Gastrocnemius medialis (tissue), 4 donors: Measurements from ENCODE around the gene FAAH. TPM values are rescaled to one million over a fixed set of nuclear protein-coding genes. Genes with fewer than 3 reads are reported as not detected.

Experiments used
- ATAC-seq, 2 donors: fragments of 150-250 bp; one replicate each; pipeline ENCODE4 v1.9.1; 2016
- DNase-seq, 2 donors: peaks; one replicate each; pipeline ENCODE4 v3.0.0-alpha.2; 2019
- H3K27ac ChIP-seq, 4 donors: fragments of 200-600 bp; sonication (generic); 1 replicate in 1 of 4; 2 replicates in 3 of 4; pipeline ENCODE4 v1.5.1; 2016 to 2018; ENCODE audit warnings: mild to moderate bottlenecking in 2 of 4, moderate library complexity in 1 of 4
- H3K27me3 ChIP-seq, 3 donors: fragments of 200-600 bp; sonication (generic) in 2 of 3; 1 replicate in 1 of 3; 2 replicates in 2 of 3; pipeline versions ENCODE4 v1.5.1 to v1.6.0; 2016 to 2019; ENCODE audit warnings: mild to moderate bottlenecking in 1 of 3, moderate library complexity in 1 of 3
- H3K36me3 ChIP-seq, 2 donors: fragments of 200-600 bp; sonication (generic) in 1 of 2; one replicate each; pipeline ENCODE4 v1.5.1; 2017 to 2018
- H3K4me1 ChIP-seq, 2 donors: fragments of 200-600 bp; sonication (generic) in 1 of 2; one replicate each; pipeline ENCODE4 v1.5.1; 2016 to 2017; ENCODE audit warnings: mild to moderate bottlenecking in 2 of 2
- H3K4me3 ChIP-seq, 4 donors: fragments of 200-600 bp; sonication (generic) in 3 of 4; 1 replicate in 1 of 4; 2 replicates in 3 of 4; pipeline ENCODE4 v1.5.1; 2016 to 2019; ENCODE audit warnings: mild to moderate bottlenecking in 2 of 4
- H3K9me3 ChIP-seq, 3 donors: fragments of 200-600 bp; sonication (generic) in 2 of 3; 1 replicate in 1 of 3; 2 replicates in 2 of 3; pipeline ENCODE4 v1.5.1; 2016 to 2019
- POLR2A ChIP-seq, 2 donors: fragments of 450-650 bp; IDR thresholded peaks; one replicate each; pipeline ENCODE4 v1.6.1; 2017; ENCODE audit warnings: antibody characterized with exemption in 2 of 2, mild to moderate bottlenecking in 2 of 2, moderate library complexity in 2 of 2
- in situ Hi-C, 4 donors: fragments of 200-750 bp; cut with MboI; loops; one replicate each; pipeline versions ENCODE4 v1.15.0 to v1.8.0; 2017; ENCODE audit warnings: low sequenced_read_pairs in 4 of 4
- intact Hi-C: fragments of 100-400 bp; cut with DNase I; formaldehyde crosslinking; loops from one replicate; pipeline ENCODE4 v1.15.1; 2023; ENCODE audit warnings: low total_unique reads
- total RNA-seq, 4 donors: library from RNA; depleted of rRNA; stranded (reverse); fragments of >200 nt; gene quantifications; one replicate each; pipeline versions ENCODE4 v1.1.0 to v1.2.3, GENCODE V29; 2016
- TF ChIP-seq, protein P1 (sequence below), 5 experiments: fragments of 450-650 bp in 3 of 5; fragments of 200-600 bp in 2 of 5; sonication (generic) in 2 of 5; IDR thresholded peaks in 4 of 5; conservative IDR thresholded peaks in 1 of 5; 1 replicate in 4 of 5; 2 replicates in 1 of 5; pipeline ENCODE4 v1.5.1; 2016 to 2019; ENCODE audit warnings: antibody characterized with exemption in 5 of 5, mild to moderate bottlenecking in 3 of 5, moderate library complexity in 3 of 5

The FAAH gene
- total RNA-seq, 4 donors from 2014 or later: 5.2 to 15.6 (median 7.3) TPM

DNA sequence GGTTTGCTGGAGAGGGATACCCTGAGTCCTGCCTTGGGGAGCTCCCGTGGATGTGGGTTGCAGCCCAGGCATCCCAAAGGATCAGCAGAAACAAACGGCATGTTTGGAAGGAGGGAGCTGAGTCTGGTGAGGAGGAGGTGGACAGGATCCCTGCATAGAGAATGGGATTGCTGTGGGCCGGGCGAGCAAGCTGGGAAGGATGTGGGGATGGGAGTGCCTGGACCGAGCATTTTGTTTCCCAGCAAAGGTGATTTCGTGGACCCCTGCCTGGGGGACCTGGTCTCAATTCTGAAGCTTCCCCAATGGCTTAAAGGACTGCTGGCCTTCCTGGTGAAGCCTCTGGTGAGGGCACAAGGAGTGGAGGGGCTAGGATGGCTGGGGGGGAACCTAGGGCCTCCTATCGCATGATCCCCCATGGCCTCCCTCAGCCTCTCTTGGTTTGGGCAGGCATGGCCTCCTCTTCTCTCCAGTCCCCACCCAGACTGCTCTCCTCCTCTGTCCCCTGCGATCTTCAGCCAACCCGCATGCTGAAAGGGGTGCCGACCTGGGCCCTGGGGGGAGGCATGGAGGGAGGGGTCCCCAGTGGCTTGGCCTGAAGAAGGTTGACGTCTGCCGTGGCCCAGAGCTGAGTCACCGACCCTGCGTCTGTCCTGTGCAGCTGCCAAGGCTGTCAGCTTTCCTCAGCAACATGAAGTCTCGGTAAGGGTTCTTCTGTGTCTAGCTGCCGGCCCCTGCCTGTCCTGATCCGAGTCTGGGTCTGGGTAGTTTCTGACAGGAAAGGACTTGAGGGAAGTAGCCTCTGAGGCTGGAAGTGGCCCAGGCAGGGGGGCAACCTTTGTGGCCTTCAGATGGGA, 16.3 kb downstream of the FAAH start:
- in situ Hi-C loops (loop anchor here in 1 of 4 donors (25.0 kb wide), 1 partner anchor 327 kb away; no protein-coding TSS in a partner anchor), intact Hi-C loops (no loop called here)
- DNase-seq (no peak), ATAC-seq (no peak)
- no peaks in the 10 kb centered on the region for H3K9me3 ChIP-seq
- H3K4me1 ChIP-seq: peaks cover 3 to 10% of the 10 kb centered on the region in 2 donors
- H3K27ac ChIP-seq: no peak overlapping the region
- no peak overlapping the region for H3K4me3 ChIP-seq
- H3K27me3 ChIP-seq: no peaks in the 10 kb centered on the region
- H3K36me3 ChIP-seq: no peaks in the 10 kb centered on the region
- TF ChIP-seq POLR2A (IDR thresholded peaks at IDR 0.05): no peak
- TF ChIP-seq, protein P1, sequence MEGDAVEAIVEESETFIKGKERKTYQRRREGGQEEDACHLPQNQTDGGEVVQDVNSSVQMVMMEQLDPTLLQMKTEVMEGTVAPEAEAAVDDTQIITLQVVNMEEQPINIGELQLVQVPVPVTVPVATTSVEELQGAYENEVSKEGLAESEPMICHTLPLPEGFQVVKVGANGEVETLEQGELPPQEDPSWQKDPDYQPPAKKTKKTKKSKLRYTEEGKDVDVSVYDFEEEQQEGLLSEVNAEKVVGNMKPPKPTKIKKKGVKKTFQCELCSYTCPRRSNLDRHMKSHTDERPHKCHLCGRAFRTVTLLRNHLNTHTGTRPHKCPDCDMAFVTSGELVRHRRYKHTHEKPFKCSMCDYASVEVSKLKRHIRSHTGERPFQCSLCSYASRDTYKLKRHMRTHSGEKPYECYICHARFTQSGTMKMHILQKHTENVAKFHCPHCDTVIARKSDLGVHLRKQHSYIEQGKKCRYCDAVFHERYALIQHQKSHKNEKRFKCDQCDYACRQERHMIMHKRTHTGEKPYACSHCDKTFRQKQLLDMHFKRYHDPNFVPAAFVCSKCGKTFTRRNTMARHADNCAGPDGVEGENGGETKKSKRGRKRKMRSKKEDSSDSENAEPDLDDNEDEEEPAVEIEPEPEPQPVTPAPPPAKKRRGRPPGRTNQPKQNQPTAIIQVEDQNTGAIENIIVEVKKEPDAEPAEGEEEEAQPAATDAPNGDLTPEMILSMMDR (IDR thresholded peaks at IDR 0.05 in 4 of 5, conservative IDR thresholded peaks at IDR 0.05 in 1 of 5): no peak

DNA sequence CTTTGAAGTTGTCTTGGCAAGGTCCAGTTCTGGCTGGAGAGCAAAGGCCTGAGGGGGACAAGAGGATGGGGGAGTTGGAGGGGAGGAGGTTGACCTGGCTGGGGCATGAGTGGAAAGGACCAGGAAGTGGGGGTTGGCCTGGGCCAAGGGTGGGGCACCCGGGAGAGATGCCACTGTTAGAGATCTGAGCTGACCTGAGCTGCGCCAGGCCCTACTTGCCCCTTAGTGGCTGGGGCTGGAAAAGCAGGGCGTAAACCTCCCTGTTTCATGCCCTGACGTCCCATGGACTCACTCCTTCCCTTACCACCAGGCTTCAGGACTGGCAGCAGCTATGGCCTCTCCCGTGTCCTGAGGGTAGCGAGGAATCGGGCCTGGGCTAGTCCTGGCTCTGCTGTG, 16.9 kb downstream of the FAAH start:
- ATAC-seq: no peak
- DNase-seq: no peak
- Histone ChIP-seq H3K9me3 (no peaks in the 10 kb centered on the region), H3K27ac (no peak overlapping the region), H3K4me3 (no peak overlapping the region), H3K27me3 (no peaks in the 10 kb centered on the region), H3K4me1 (peaks cover 3 to 9% of the 10 kb centered on the region in 2 donors), H3K36me3 (no peaks in the 10 kb centered on the region)
- intact Hi-C loops: no loop called here
- no peak for TF ChIP-seq POLR2A (IDR thresholded peaks at IDR 0.05)
- TF ChIP-seq, protein P1 (IDR thresholded peaks at IDR 0.05 in 4 of 5, conservative IDR thresholded peaks at IDR 0.05 in 1 of 5): no peak
- in situ Hi-C loops: loop anchor here in 1 of 4 donors (25.0 kb wide), 1 partner anchor 326 kb away; no protein-coding TSS in a partner anchor

DNA sequence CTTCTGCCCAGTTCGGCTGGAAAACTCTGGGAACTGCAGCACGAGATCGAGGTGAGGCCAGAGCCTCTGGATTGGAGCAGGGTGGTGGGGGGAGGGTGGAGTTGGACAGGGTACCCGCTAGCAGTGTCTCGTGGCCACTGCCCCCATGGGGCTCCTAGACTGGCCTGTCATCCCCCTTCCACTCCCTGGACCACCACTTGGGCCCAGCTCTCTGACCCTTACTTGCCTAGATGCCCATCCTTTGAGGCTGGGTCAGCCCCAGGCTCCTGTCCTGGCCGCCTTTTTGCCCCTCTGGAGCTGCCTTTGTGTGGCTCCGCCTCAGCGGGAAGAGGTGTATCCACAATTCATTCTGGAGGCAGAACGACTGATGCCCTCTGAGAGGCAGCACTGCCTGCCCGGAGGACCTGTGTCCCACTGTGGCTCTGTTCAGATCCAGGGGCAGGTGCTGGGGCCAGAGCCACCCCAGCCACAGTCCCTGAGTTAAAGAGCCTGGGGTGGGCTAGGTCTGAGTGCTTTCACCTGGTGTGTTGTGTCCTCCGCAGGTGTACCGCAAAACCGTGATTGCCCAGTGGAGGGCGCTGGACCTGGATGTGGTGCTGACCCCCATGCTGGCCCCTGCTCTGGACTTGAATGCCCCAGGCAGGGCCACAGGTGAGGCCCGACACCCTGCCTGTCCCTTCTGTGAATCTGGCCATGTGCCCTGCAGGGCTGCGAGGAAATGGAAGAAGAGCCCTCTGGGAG, 17.7 kb downstream of the FAAH start:
- DNase-seq (no peak), ATAC-seq (no peak)
- H3K27ac ChIP-seq: no peak overlapping the region
- peaks cover 2% of the 10 kb centered on the region in 2 donors for H3K4me1 ChIP-seq
- no peak overlapping the region for H3K4me3 ChIP-seq
- H3K9me3 ChIP-seq: no peaks in the 10 kb centered on the region
- in situ Hi-C loops (loop anchor here in 1 of 4 donors (25.0 kb wide), 1 partner anchor 326 kb away; no protein-coding TSS in a partner anchor), intact Hi-C loops (no loop called here)
- H3K36me3 ChIP-seq: no peaks in the 10 kb centered on the region
- TF ChIP-seq POLR2A (IDR thresholded peaks at IDR 0.05): no peak
- TF ChIP-seq, protein P1 (IDR thresholded peaks at IDR 0.05 in 4 of 5, conservative IDR thresholded peaks at IDR 0.05 in 1 of 5): peak in 2 of 5 experiments; percentile 25 to 32
- no peaks in the 10 kb centered on the region for H3K27me3 ChIP-seq

DNA sequence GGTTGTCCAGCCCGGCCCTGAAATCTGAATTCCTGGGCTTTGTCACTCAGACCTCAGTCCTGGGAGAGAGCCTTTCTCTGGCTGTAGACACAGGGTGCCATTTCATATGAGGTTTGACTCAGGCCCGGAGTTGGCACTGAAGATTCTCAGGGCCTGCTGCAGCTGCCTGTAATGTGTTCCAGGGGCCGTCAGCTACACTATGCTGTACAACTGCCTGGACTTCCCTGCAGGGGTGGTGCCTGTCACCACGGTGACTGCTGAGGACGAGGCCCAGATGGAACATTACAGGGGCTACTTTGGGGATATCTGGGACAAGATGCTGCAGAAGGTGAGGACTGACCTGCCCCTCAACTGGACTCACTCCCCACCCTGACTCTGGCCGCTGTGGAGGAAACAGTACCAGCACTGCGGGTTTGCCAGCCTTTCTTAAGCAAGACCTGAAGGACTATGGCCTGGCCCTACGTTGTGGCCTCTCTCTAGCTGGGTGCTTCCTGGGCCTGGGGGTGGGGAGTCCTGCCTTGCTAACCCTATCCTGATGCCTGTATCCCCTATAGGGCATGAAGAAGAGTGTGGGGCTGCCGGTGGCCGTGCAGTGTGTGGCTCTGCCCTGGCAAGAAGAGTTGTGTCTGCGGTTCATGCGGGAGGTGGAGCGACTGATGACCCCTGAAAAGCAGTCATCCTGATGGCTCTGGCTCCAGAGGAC, 18.9 kb downstream of the FAAH start:
- no peak for DNase-seq
- Histone ChIP-seq H3K4me1 (no peaks in the 10 kb centered on the region), H3K27ac (no peak overlapping the region), H3K9me3 (no peaks in the 10 kb centered on the region), H3K4me3 (no peak overlapping the region), H3K27me3 (no peaks in the 10 kb centered on the region), H3K36me3 (no peaks in the 10 kb centered on the region)
- TF ChIP-seq, protein P1 (IDR thresholded peaks at IDR 0.05 in 4 of 5, conservative IDR thresholded peaks at IDR 0.05 in 1 of 5): no peak
- TF ChIP-seq POLR2A (IDR thresholded peaks at IDR 0.05): no peak
- in situ Hi-C loops (loop anchor here in 1 of 4 donors (25.0 kb wide), 1 partner anchor 324 kb away; no protein-coding TSS in a partner anchor), intact Hi-C loops (no loop called here)
- ATAC-seq: peak in 1 of 2 donors; percentile 28
